OCI-LY3 (cell line): ENCODE results near the gene ANKRD44.

Experiments used
- H2AFZ ChIP-seq: fragments of 200-600, 300-600 bp; shearing (Covaris generic); 2 replicates; pipeline ENCODE4 v1.6.0; 2014; ENCODE audit warnings: antibody characterized with exemption, low read depth, low read length
- H3K27ac ChIP-seq: fragments of 200-600, 300-600 bp; sonication (generic); 2 replicates; pipeline ENCODE4 v1.5.1; 2014; ENCODE audit warnings: mild to moderate bottlenecking, low read length, moderate library complexity, mixed read lengths
- H3K27me3 ChIP-seq: fragments of 200-600, 300-600 bp; sonication (generic); 2 replicates; pipeline ENCODE4 v1.6.1; 2014; ENCODE audit warnings: low read depth, low read length, mixed read lengths
- H3K36me3 ChIP-seq: fragments of 200-600, 300-600 bp; sonication (generic); replicated peaks from 2 replicates; pipeline ENCODE3; 2014; ENCODE audit warnings: low read depth, low read length, mixed read lengths
- H3K4me1 ChIP-seq: fragments of 300-600, 200-600 bp; sonication (generic); 2 replicates; pipeline ENCODE4 v1.6.1; 2014; ENCODE audit warnings: low read length, mixed read lengths
- H3K4me2 ChIP-seq: fragments of 200-600, 300-600 bp; sonication (generic); 2 replicates; pipeline ENCODE4 v1.6.1; 2014; ENCODE audit warnings: low read length, mixed read lengths
- H3K4me3 ChIP-seq: fragments of 300-600, 200-600 bp; sonication (generic); 2 replicates; pipeline ENCODE4 v1.5.1; 2014; ENCODE audit warnings: antibody characterized with exemption, mild to moderate bottlenecking, low read length, moderate library complexity
- H3K79me2 ChIP-seq: fragments of 300-600, 200-600 bp; shearing (Covaris generic); 2 replicates; pipeline ENCODE4 v1.6.1; 2014; ENCODE audit warnings: mild to moderate bottlenecking, low read length, mixed read lengths
- H3K9ac ChIP-seq: fragments of 300-600, 200-600 bp; shearing (Covaris generic); 2 replicates; pipeline ENCODE4 v1.6.0; 2014; ENCODE audit warnings: mild to moderate bottlenecking, low read length, moderate library complexity
- H3K9me3 ChIP-seq: fragments of 200-600, 300-600 bp; shearing (Covaris generic); 2 replicates; pipeline ENCODE4 v1.6.1; 2014; ENCODE audit warnings: low read length, mixed read lengths; ENCODE audit not compliant: insufficient read depth
- H4K20me1 ChIP-seq: fragments of 200-600, 300-600 bp; sonication (generic); 2 replicates; pipeline ENCODE4 v1.6.1; 2016; ENCODE audit warnings: low read length, mixed read lengths; ENCODE audit not compliant: insufficient read depth
- EZH2phosphoT487 ChIP-seq: fragments of 200-600 bp; shearing (Covaris generic); IDR thresholded peaks from 2 replicates; pipeline ENCODE4 v1.6.1; 2018; ENCODE audit warnings: antibody characterized with exemption, mixed run types, low read depth
- TF ChIP-seq, protein P1 (sequence below): fragments of 200-600, 300-600 bp; sonication (generic); IDR thresholded peaks from 2 replicates; pipeline ENCODE4 v1.5.1; 2014; ENCODE audit warnings: antibody characterized with exemption, low read length, low read depth

ANKRD44 gene

DNA sequence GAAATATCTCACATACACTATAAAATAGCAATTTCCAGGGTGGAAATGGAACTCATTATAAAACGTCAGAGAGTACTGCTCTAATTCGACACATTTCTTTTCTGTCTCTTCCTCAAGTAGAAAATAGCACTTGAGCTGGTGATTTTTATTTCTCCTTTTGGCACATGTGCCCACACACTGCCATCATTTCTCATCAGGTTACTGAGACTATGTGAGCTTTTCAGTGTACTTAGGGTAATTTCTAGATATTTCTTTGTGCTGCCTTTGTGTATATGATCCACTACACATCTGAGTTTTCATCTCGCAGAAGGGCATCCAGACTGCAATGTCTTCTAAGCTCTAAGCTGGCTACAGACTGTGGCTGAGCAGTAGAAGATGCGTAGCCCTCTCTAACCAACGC, 321.9 kb downstream of the ANKRD44 start:
- H2AFZ ChIP-seq, result no peak overlapping the region
- H3K9ac ChIP-seq, result no peak overlapping the region
- no peak overlapping the region for H3K27ac ChIP-seq
- no peak overlapping the region for H3K4me3 ChIP-seq
- no peaks in the 10 kb centered on the region for H3K79me2 ChIP-seq
- no peak overlapping the region for H3K4me2 ChIP-seq
- H3K36me3 ChIP-seq, result peaks cover 7% of the 10 kb centered on the region
- no peaks in the 10 kb centered on the region for H4K20me1 ChIP-seq
- no peak for TF ChIP-seq EZH2phosphoT487
- TF ChIP-seq, protein P1, sequence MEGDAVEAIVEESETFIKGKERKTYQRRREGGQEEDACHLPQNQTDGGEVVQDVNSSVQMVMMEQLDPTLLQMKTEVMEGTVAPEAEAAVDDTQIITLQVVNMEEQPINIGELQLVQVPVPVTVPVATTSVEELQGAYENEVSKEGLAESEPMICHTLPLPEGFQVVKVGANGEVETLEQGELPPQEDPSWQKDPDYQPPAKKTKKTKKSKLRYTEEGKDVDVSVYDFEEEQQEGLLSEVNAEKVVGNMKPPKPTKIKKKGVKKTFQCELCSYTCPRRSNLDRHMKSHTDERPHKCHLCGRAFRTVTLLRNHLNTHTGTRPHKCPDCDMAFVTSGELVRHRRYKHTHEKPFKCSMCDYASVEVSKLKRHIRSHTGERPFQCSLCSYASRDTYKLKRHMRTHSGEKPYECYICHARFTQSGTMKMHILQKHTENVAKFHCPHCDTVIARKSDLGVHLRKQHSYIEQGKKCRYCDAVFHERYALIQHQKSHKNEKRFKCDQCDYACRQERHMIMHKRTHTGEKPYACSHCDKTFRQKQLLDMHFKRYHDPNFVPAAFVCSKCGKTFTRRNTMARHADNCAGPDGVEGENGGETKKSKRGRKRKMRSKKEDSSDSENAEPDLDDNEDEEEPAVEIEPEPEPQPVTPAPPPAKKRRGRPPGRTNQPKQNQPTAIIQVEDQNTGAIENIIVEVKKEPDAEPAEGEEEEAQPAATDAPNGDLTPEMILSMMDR, result no peak
- H3K27me3 ChIP-seq, result no peaks in the 10 kb centered on the region
- H3K9me3 ChIP-seq, result no peaks in the 10 kb centered on the region
- no peaks in the 10 kb centered on the region for H3K4me1 ChIP-seq

DNA sequence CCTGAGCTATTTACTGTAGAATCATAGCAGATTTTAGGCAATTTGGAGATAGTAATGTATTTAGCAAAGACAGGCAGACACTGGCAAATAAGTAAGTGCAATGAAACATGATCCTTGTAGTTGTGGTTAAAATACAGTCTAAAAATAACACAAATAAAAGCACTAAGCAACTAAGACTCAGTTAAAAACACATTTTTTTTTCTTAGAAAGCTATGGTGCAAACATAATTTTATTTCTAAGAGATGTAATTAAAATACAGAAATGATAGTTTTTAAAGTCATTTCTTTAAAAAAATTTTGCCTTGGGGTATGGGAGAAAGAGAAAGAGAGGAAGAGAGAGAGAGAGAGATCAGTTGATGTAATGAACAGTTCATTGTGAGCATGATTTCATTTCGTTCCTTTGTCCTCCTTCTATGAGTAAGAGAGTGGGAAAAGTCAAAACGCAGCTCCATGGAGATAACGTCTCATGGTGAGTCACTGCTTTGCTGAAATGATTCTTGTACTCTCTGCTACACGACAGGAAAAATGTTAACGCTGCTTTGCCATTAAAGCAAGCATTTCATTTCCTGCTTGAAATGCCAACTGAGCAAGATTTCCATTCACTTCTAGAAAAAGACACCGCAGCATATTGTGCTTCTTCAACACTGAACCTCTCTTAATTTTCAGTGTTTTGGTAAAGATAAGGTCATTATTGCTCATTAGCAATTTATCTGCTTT, 322.8 kb downstream of the ANKRD44 start:
- Histone ChIP-seq H3K36me3 (no peaks in the 10 kb centered on the region), H3K4me2 (no peak overlapping the region), H3K4me3 (no peak overlapping the region), H3K79me2 (no peaks in the 10 kb centered on the region), H3K4me1 (no peaks in the 10 kb centered on the region), H3K27me3 (no peaks in the 10 kb centered on the region), H3K27ac (no peak overlapping the region), H3K9me3 (no peaks in the 10 kb centered on the region), H2AFZ (no peak overlapping the region), H4K20me1 (no peaks in the 10 kb centered on the region), H3K9ac (no peak overlapping the region)
- no peak for TF ChIP-seq EZH2phosphoT487
- TF ChIP-seq, protein P1, result no peak

DNA sequence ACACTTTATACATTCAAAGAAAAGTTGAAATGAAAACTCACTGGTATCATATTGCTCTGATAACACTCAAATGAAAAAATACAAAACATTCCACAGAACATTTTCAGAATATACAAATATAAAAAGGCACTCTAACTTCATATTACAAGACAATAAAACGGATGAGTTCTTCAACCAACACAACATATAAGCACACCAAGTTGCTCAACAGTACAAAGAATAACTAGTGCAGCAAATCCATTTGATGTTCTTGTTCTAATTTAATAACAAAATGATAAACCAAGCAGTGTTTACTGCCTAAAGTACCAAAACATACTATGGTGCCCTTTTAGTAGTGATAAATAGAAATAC, 323.3 kb downstream of the ANKRD44 start:
- Histone ChIP-seq H3K79me2 (no peaks in the 10 kb centered on the region), H3K4me1 (no peaks in the 10 kb centered on the region), H3K4me2 (no peak overlapping the region), H3K27ac (no peak overlapping the region), H3K9ac (no peak overlapping the region), H2AFZ (no peak overlapping the region), H3K4me3 (no peak overlapping the region), H3K36me3 (no peaks in the 10 kb centered on the region), H3K27me3 (no peaks in the 10 kb centered on the region), H3K9me3 (no peaks in the 10 kb centered on the region), H4K20me1 (no peaks in the 10 kb centered on the region)
- TF ChIP-seq, protein P1, result no peak
- TF ChIP-seq EZH2phosphoT487, result no peak

DNA sequence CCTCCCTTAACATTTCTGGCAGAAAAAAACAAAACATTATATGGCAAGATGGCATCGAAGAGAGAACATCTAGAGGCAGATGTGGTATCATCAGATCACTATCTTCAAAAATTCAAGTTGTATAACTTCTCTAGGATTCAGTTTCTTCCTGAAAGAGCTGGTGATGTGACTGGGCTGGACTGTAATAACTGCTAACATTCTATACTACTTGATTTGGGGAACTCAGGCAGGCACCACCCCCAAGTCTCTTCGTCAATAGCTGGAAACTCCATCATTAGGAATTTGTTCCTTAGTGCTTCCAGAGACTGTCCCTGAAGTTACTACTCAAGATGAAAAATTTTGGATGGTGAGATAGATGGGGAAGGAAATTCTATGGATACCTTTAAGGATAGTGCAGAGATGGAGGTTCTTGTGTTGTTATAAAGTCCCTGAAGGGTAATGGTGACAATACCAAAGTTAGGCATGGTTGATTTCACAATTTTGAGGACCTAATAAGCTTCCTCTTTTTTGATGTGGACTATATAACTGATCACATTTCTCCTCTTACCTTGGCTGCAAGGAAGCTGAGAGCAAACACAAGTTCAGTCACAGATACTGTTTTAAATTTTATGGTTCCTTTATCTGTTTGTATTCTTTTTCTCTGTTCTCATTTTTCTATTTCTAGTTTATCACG, 324.9 kb downstream of the ANKRD44 start:
- TF ChIP-seq, protein P1, result no peak
- no peak for TF ChIP-seq EZH2phosphoT487
- Histone ChIP-seq H3K9ac (no peak overlapping the region), H3K27me3 (no peaks in the 10 kb centered on the region), H3K79me2 (no peaks in the 10 kb centered on the region), H2AFZ (no peak overlapping the region), H4K20me1 (no peaks in the 10 kb centered on the region), H3K27ac (no peak overlapping the region), H3K4me3 (no peak overlapping the region), H3K4me2 (no peak overlapping the region), H3K9me3 (no peaks in the 10 kb centered on the region), H3K4me1 (no peaks in the 10 kb centered on the region), H3K36me3 (no peaks in the 10 kb centered on the region)
